Measurements from ENCODE around the gene CHDH. TPM values are rescaled to one million over a fixed set of nuclear protein-coding genes. Genes with fewer than 3 reads are reported as not detected.

Gene CHDH
- polyA plus RNA-seq, 1 experiment, result 0.18 TPM

DNA sequence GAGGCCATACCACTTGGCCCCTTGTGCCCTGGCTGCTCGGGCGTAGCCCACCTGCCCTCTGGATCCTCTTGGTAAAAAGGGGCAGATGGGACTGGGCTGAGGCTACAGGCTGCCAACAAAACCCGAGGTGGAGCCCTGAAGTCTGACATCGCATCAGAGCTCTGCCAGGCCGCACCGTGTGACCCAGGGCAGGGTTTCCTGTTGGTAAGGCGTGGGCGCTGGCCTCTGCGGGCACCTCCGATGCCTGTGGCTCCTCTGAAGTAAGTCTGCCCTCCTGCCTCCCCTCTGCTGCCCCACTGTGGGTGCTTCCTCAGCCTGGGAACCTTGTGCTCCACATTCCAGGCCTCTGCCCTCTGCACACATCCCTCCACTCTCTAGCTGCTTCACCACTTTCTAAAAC is 8.9 kb downstream of the CHDH start:
- Histone ChIP-seq H3K36me3 (ENCODE audit: control insufficient read depth, insufficient read depth, low read length) (no peaks in the 10 kb centered on the region), H3K4me3 (ENCODE audit: low read depth, low read length) (no peak overlapping the region), H3K27me3 (ENCODE audit: control insufficient read depth, insufficient read depth, low read length) (no peaks in the 10 kb centered on the region)
- DNase-seq (ENCODE audit: low read depth), result no peak
- CTCF ChIA-PET, result interaction anchor here (1.9 kb wide), 1 partner anchor 8 kb away, joined by 8 read pairs; the partner anchor contains the start of genes CHDH and IL17RB
- POLR2A ChIA-PET, result no interaction called here
- TF ChIP-seq, protein P1, sequence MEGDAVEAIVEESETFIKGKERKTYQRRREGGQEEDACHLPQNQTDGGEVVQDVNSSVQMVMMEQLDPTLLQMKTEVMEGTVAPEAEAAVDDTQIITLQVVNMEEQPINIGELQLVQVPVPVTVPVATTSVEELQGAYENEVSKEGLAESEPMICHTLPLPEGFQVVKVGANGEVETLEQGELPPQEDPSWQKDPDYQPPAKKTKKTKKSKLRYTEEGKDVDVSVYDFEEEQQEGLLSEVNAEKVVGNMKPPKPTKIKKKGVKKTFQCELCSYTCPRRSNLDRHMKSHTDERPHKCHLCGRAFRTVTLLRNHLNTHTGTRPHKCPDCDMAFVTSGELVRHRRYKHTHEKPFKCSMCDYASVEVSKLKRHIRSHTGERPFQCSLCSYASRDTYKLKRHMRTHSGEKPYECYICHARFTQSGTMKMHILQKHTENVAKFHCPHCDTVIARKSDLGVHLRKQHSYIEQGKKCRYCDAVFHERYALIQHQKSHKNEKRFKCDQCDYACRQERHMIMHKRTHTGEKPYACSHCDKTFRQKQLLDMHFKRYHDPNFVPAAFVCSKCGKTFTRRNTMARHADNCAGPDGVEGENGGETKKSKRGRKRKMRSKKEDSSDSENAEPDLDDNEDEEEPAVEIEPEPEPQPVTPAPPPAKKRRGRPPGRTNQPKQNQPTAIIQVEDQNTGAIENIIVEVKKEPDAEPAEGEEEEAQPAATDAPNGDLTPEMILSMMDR (IDR thresholded peaks at IDR 0.05; ENCODE audit: insufficient read depth, low read depth, low read length), result no peak

- DNase-seq (ENCODE audit: low read depth), result no peak
- H3K4me3 ChIP-seq (ENCODE audit: low read depth, low read length), result no peak overlapping the region
- POLR2A ChIA-PET, result no interaction called here
- no peaks in the 10 kb centered on the region for H3K27me3 ChIP-seq (ENCODE audit: control insufficient read depth, insufficient read depth, low read length)
- no peaks in the 10 kb centered on the region for H3K36me3 ChIP-seq (ENCODE audit: control insufficient read depth, insufficient read depth, low read length)
- TF ChIP-seq, protein P1 (IDR thresholded peaks at IDR 0.05; ENCODE audit: insufficient read depth, low read depth, low read length), result no peak
- CTCF ChIA-PET, result interaction anchor here (1.9 kb wide), 1 partner anchor 9 kb away, joined by 8 read pairs; the partner anchor contains the start of genes CHDH and IL17RB
These were observed 9.9 kb downstream of the CHDH start for GRCh38 chr3:53836084-53836872.

DNA sequence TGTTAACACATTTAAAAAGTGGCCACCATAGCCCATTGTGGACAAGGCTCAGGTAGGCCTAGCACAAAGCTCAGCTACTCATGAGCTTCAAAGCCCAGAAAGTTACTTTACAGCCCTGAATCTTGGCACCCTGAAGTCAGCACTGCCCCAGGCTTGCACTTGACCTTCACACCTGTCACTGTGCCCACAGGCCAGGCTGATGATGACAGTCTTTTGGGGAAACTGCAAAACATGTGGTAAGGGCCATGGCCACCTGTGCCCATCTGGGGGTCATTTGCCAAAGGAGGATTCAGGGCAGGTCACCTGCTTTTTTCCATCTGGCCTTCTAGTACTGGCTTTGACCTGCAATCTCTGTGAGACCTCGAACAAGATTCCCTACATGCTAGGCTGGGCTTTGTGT is 11.0 kb downstream of the CHDH start:
- POLR2A ChIA-PET, result no interaction called here
- H3K27me3 ChIP-seq (ENCODE audit: control insufficient read depth, insufficient read depth, low read length), result no peaks in the 10 kb centered on the region
- no peaks in the 10 kb centered on the region for H3K36me3 ChIP-seq (ENCODE audit: control insufficient read depth, insufficient read depth, low read length)
- no peak overlapping the region for H3K4me3 ChIP-seq (ENCODE audit: low read depth, low read length)
- TF ChIP-seq, protein P1 (IDR thresholded peaks at IDR 0.05; ENCODE audit: insufficient read depth, low read depth, low read length), result no peak
- CTCF ChIA-PET, result interaction anchor here (3.1 kb wide), 1 partner anchor 10 kb away, joined by 12 read pairs; no protein-coding TSS in a partner anchor
- DNase-seq (ENCODE audit: low read depth), result no peak

- TF ChIP-seq, protein P1 (IDR thresholded peaks at IDR 0.05; ENCODE audit: insufficient read depth, low read depth, low read length), result no peak
- Histone ChIP-seq H3K27me3 (ENCODE audit: control insufficient read depth, insufficient read depth, low read length) (no peaks in the 10 kb centered on the region), H3K4me3 (ENCODE audit: low read depth, low read length) (no peak overlapping the region), H3K36me3 (ENCODE audit: control insufficient read depth, insufficient read depth, low read length) (no peaks in the 10 kb centered on the region)
- ChIA-PET POLR2A (no interaction called here), CTCF (interaction anchor here (3.1 kb wide), 1 partner anchor 10 kb away, joined by 12 read pairs; no protein-coding TSS in a partner anchor)
- DNase-seq (ENCODE audit: low read depth), result no peak
These were observed 11.7 kb downstream of the CHDH start for GRCh38 chr3:53834429-53835095.

- Histone ChIP-seq H3K27me3 (ENCODE audit: control insufficient read depth, insufficient read depth, low read length) (no peaks in the 10 kb centered on the region), H3K4me3 (ENCODE audit: low read depth, low read length) (no peak overlapping the region), H3K36me3 (ENCODE audit: control insufficient read depth, insufficient read depth, low read length) (no peaks in the 10 kb centered on the region)
- TF ChIP-seq, protein P1 (IDR thresholded peaks at IDR 0.05; ENCODE audit: insufficient read depth, low read depth, low read length), result no peak
- no peak for DNase-seq (ENCODE audit: low read depth)
- ChIA-PET CTCF (interaction anchor here (3.1 kb wide), 1 partner anchor 11 kb away, joined by 12 read pairs; no protein-coding TSS in a partner anchor), POLR2A (no interaction called here)
These were observed 12.5 kb downstream of the CHDH start for GRCh38 chr3:53833700-53834099.

All from BJ (cell line).